K562 (cell line): ENCODE results near the gene AMPD1. TPM values are rescaled to one million over a fixed set of nuclear protein-coding genes. Genes with fewer than 3 reads are reported as not detected.

ENCODE experiments used
- EWSR1 ChIP-seq: fragments of 450-650 bp; IDR thresholded peaks from 2 replicates; pipeline ENCODE4 v1.6.1; 2018; ENCODE audit warnings: borderline replicate concordance, mild to moderate bottlenecking, low read depth, moderate library complexity; ENCODE audit not compliant: partially characterized antibody
- HDAC1 ChIP-seq, 2 experiments: fragments of 450-650 bp; IDR thresholded peaks; 2 replicates each; pipeline ENCODE4 v1.6.1; 2016 to 2017; ENCODE audit warnings: inconsistent platforms in 1 of 2, mild to moderate bottlenecking in 1 of 2, moderate library complexity in 1 of 2
- MED1 ChIP-seq: sonication (generic); formaldehyde crosslinking; IDR thresholded peaks from 2 replicates; pipeline ENCODE4 v1.8.1; 2023; ENCODE audit warnings: missing genetic modification reagents, borderline replicate concordance
- PHTF2 ChIP-seq: fragments of 250-450 bp; sonication (Bioruptor Pico); IDR thresholded peaks from 2 replicates; pipeline ENCODE4 v1.5.0; 2021; ENCODE audit warnings: mild to moderate bottlenecking
- POLR2H ChIP-seq: IDR thresholded peaks from 2 replicates; pipeline ENCODE4 v1.6.1; 2016; ENCODE audit warnings: missing genetic modification characterization, low read depth, mild to moderate bottlenecking, control low read depth, missing compliant biosample characterization, moderate library complexity
- PURB ChIP-seq: sonication (generic); formaldehyde crosslinking; IDR thresholded peaks from 2 replicates; pipeline ENCODE4 v1.9.0; 2021; ENCODE audit warnings: low read depth, mild to moderate bottlenecking, missing genetic modification reagents
- RBM15 ChIP-seq: fragments of 200-400 bp; formaldehyde crosslinking; IDR thresholded peaks from 2 replicates; pipeline ENCODE4 v1.6.1; 2018; ENCODE audit warnings: mild to moderate bottlenecking, low read length, moderate library complexity; ENCODE audit not compliant: insufficient read depth
- U2AF2 ChIP-seq: fragments of 200-400 bp; formaldehyde crosslinking; optimal IDR thresholded peaks from 2 replicates; pipeline ENCODE3; 2017; ENCODE audit warnings: low read depth, mild to moderate bottlenecking, low read length
- ZBTB5 ChIP-seq: fragments of 450-650 bp; IDR thresholded peaks from 2 replicates; pipeline ENCODE4 v1.6.1; 2017; ENCODE audit warnings: antibody characterized with exemption
- ZNF644 ChIP-seq: fragments of 200-800 bp; sonication (Bioruptor generic); IDR thresholded peaks from 2 replicates; pipeline ENCODE4 v1.6.1; 2016; ENCODE audit warnings: low read depth, missing genetic modification characterization, missing compliant biosample characterization
- polyA plus RNA-seq, 8 experiments: library from polyadenylated mRNA; depleted of rRNA in 4 of 8; stranded (reverse) in 5 of 8; unstranded in 3 of 8; fragments of >200 nt; fragmentation: Nextera tagmentation in 2 of 8; fragmentation: Illumina TruSeq in 1 of 8; extraction: Ambion mirVana in 2 of 8; extraction: Trizol in 1 of 8; gene quantifications; 2 replicates each; pipeline versions ENCODE4 v1.2.1 to v1.2.3, GENCODE V29; 2011 to 2014; ENCODE audit warnings: inconsistent platforms in 1 of 8, missing spikeins in 1 of 8
- total RNA-seq, 7 experiments: library from RNA; depleted of rRNA in 6 of 7; stranded (reverse); fragments of >200 nt in 6 of 7; fragmentation: Illumina TruSeq in 2 of 7; extraction: Trizol in 2 of 7; gene quantifications; 2 replicates each; pipeline versions ENCODE4 v1.2.1 to v1.2.3, GENCODE V29; 2011 to 2021; ENCODE audit warnings: low replicate concordance in 1 of 7
- TF ChIP-seq, protein P1 (sequence below), 2 experiments: fragments of 450-650 bp; formaldehyde crosslinking in 1 of 2; IDR thresholded peaks; 2 replicates each; pipeline versions ENCODE4 v1.4.0 to v1.6.1; 2014 to 2020; ENCODE audit warnings: mild to moderate bottlenecking in 2 of 2, borderline replicate concordance in 1 of 2, low read depth in 1 of 2
- TF ChIP-seq, protein P2 (sequence below): fragments of 450-650 bp; IDR thresholded peaks from 2 replicates; pipeline ENCODE4 v1.7.1; 2018; ENCODE audit warnings: mild to moderate bottlenecking, low read depth; ENCODE audit not compliant: partially characterized antibody

AMPD1 gene
- total and polyA plus RNA-seq, 9 of the 15 experiments (the other 6 are each of a cell fraction or from before 2014, with no cell fraction given) = 0.04 to 0.17 TPM; not detected in 7

DNA sequence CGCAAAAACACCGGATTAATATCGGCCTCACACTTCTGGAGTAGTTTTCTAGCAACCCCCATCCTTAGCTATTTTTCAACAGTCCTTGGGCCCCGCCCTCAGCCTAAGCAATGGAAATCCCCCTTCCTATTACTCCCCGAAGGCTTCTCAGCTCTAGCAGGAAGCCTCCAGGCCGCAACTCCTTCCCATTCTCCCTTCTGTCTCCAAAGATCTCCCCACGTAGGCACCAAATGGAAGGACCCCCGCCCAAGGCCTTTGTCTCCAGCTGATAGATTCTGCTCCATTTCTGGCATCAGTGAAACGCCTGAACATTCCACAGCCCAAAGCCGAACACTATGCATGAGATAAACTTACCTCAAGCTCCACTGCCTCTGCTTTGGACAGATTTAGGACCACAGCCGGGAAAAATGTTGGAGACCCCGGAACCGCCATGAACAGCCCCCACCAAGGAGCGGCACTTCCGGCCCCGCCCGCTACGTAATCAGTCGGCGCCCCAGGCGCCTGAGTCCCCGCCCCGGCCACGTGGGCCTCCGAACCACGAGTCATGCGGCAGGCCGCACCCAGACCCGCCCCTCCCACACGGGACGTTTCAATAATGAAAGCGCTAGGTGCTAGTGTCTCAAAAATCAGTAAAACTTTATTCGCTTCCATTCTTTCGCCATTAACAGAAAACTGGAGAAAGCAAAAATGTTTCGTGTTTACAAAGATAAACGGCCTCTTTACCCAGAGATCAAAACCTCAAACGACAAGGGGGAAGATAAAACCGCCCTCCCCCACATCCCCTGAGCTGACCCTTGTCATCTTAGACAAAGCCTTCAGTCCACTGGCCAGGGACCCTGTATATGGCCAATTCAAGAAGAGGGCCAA, 21.2 kb upstream of the AMPD1 start, which contains the start of gene NRAS (continued):
- TF ChIP-seq, protein P1, sequence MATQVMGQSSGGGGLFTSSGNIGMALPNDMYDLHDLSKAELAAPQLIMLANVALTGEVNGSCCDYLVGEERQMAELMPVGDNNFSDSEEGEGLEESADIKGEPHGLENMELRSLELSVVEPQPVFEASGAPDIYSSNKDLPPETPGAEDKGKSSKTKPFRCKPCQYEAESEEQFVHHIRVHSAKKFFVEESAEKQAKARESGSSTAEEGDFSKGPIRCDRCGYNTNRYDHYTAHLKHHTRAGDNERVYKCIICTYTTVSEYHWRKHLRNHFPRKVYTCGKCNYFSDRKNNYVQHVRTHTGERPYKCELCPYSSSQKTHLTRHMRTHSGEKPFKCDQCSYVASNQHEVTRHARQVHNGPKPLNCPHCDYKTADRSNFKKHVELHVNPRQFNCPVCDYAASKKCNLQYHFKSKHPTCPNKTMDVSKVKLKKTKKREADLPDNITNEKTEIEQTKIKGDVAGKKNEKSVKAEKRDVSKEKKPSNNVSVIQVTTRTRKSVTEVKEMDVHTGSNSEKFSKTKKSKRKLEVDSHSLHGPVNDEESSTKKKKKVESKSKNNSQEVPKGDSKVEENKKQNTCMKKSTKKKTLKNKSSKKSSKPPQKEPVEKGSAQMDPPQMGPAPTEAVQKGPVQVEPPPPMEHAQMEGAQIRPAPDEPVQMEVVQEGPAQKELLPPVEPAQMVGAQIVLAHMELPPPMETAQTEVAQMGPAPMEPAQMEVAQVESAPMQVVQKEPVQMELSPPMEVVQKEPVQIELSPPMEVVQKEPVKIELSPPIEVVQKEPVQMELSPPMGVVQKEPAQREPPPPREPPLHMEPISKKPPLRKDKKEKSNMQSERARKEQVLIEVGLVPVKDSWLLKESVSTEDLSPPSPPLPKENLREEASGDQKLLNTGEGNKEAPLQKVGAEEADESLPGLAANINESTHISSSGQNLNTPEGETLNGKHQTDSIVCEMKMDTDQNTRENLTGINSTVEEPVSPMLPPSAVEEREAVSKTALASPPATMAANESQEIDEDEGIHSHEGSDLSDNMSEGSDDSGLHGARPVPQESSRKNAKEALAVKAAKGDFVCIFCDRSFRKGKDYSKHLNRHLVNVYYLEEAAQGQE (IDR thresholded peaks at IDR 0.05; ENCODE audit: borderline replicate concordance) = peak; percentile 70
- TF ChIP-seq, protein P1 (CRISPR knock-in tag; IDR thresholded peaks at IDR 0.05; ENCODE audit: low read depth) = no peak; the same call in 1 of the 2 replicates
- TF ChIP-seq ZNF644 (0 out of 2 replicates have a peak, but pooled peaks have one; percentile 17), ZBTB5 (no peak), PHTF2 (0 out of 2 replicates have a peak, but pooled peaks have one; percentile 63), POLR2H (peak; percentile 69; the same call in 1 of the 2 replicates), HDAC1 (IDR thresholded peaks at IDR 0.05) (peak; percentile 75 to 99; a peak in 2 of 4 replicates), U2AF2 (no peak), RBM15 (no peak), EWSR1 (no peak), PURB (CRISPR knock-in tag) (no peak), MED1 (no peak)
- TF ChIP-seq, protein P2, sequence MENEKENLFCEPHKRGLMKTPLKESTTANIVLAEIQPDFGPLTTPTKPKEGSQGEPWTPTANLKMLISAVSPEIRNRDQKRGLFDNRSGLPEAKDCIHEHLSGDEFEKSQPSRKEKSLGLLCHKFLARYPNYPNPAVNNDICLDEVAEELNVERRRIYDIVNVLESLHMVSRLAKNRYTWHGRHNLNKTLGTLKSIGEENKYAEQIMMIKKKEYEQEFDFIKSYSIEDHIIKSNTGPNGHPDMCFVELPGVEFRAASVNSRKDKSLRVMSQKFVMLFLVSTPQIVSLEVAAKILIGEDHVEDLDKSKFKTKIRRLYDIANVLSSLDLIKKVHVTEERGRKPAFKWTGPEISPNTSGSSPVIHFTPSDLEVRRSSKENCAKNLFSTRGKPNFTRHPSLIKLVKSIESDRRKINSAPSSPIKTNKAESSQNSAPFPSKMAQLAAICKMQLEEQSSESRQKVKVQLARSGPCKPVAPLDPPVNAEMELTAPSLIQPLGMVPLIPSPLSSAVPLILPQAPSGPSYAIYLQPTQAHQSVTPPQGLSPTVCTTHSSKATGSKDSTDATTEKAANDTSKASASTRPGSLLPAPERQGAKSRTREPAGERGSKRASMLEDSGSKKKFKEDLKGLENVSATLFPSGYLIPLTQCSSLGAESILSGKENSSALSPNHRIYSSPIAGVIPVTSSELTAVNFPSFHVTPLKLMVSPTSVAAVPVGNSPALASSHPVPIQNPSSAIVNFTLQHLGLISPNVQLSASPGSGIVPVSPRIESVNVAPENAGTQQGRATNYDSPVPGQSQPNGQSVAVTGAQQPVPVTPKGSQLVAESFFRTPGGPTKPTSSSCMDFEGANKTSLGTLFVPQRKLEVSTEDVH = peak; percentile 92
